ENCODE measurements around the gene HM13.
"Not testable (repeated sequence)": the region's sequence is repeated elsewhere in the genome, so short reads cannot be mapped to it uniquely, and the experiment has no call there.

Gene HM13

GRCh38 chr20:31496761-31497295 lies 17.4 kb upstream of the HM13 start:
- in situ Hi-C loops (cut with HindIII; ENCODE audit: low pct_ligation_motif_present, low pct_unique_long_range_greater_than_20kb, low sequenced_read_pairs): no loop called here
- DNase-seq: no peak

DNA sequence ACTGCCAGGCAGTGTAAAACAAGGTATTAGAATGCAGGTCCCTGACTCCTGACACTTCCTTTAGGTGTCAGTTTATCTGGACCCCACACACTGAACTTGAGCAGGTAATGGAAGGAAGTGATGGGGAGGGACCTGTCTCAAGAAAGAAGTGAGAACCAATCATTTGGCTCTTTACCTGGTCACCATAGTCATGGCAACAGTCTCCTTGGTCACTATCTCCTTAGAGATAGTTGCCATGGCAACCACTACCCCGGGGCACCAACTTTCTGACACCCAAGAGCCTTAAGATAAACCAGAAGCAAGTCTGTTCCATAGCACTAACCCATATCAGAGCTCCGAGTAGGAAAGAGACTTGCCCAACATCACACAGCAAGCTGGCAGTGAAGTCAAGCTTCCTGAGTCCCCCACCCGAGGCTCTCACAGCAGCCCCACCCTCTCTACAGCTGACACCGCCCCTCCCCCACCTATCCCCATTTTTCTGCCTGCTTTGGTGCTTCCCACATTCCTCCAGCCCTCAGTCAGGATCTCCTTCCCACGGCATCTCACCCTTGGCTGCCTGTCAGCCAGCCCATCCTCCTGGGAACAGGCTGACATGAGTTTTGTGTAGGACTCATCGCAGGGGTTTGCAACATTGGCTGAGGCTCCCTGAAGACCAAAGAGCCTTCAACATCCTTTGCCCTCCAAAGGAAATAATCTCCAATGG lies 16.3 kb upstream of the HM13 start:
- in situ Hi-C loops (cut with HindIII; ENCODE audit: low pct_ligation_motif_present, low pct_unique_long_range_greater_than_20kb, low sequenced_read_pairs): no loop called here

DNA sequence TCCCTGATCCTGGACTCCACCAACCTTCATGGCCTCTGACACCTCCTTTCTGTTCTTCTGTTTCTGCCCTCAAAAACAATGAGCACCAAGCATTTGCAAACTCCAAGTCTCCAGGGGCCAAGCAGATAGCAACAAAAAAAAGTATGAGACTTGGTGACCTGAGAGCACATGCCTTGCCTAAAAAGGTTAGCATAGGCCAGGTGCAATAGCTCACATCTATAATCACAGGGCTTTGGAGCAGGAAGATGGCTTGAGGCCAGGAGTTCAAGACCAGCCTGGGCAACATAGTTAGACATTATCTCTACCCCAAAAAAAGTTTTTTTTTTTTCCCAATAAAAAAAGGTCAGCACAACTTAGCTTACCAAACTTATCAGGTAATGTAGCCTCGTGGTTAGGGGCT lies 13.7 kb upstream of the HM13 start:
- in situ Hi-C loops (cut with HindIII; ENCODE audit: low pct_ligation_motif_present, low pct_unique_long_range_greater_than_20kb, low sequenced_read_pairs): no loop called here

More for the DNA sequence above, 16.3 kb upstream of the HM13 start:
- no peak for DNase-seq

DNA sequence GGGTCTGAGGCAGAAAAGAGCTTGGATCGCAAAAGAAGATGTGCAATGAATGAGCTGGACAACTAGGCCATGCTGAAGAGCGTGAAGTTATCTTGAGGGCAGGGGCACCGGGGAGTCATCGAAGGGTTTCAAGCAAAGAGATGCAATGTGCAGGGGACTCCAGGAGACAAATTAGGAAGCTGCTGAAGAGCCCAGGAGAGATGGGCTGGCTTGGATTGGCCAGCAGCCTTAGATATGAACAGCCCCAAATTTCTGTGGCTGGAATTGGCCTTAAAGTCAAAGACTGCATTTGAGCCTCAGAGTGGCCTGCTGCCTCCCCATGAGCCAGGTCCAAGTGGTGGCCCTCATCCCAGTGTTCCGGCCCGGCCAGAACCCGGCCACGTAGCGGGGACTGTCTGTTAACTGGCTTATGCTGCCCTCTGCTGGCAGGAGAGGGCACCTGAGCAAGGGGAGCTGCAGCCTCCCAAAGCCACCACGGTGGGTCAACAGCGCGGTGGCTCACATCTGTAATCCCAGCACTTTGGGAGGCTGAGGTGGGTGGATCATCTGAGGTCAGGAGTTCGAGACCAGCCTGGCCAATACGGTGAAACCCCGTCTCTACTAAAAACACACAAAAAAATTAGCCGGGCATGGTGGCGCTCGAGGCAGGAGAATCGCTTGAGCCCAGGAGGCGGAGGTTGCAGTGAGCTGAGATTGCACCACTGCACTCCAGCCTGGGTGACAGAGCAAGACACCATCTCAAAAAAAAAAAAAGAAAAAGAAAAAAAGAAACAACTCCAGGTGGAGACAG lies 11.2 kb upstream of the HM13 start:
- in situ Hi-C loops (cut with HindIII; ENCODE audit: low pct_ligation_motif_present, low pct_unique_long_range_greater_than_20kb, low sequenced_read_pairs): not testable (repeated sequence)

More for the DNA sequence above, 13.7 kb upstream of the HM13 start:
- no peak for DNase-seq

GRCh38 chr20:31505903-31506302 lies 8.3 kb upstream of the HM13 start:
- DNase-seq: no peak
- in situ Hi-C loops (cut with HindIII; ENCODE audit: low pct_ligation_motif_present, low pct_unique_long_range_greater_than_20kb, low sequenced_read_pairs): no loop called here

More for the DNA sequence above, 11.2 kb upstream of the HM13 start:
- peak; percentile 69 for DNase-seq

DNA sequence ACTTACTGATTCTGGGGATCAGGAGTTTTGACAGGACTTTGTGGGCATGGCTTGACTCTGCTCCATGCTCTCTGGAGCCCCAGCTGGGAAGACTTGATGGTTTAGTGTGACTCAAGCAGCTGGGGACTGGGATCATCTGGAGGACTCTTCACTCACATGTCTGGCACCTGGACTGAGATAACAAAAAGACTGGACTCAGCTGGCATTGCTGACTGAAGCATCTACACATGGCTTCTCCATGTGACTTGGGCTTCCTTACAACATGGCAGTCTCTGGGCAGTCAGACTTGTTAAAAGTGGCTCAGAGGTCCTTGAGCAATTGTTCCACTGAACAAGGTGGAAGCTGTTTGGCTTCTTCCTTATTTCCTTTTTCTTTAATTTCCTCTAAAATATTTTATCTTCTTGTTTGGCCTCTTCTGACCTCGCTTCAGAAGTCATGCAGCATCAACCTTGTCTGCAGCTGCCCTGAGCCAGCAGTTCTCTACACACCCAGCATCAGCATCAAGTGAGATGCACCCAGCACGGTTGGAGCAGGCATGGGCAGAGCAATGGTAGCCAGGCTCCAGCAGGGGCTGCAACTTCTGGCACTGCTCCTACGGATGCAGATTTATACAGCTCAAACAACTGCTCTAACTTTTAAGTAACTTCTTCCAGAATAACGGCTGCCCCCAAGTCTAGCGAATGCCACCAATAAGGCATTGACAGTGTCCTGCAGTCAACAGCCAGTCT lies 5.6 kb upstream of the HM13 start:
- no peak for DNase-seq
- in situ Hi-C loops (cut with HindIII; ENCODE audit: low pct_ligation_motif_present, low pct_unique_long_range_greater_than_20kb, low sequenced_read_pairs): no loop called here

- in situ Hi-C loops (cut with HindIII; ENCODE audit: low pct_ligation_motif_present, low pct_unique_long_range_greater_than_20kb, low sequenced_read_pairs): no loop called here
- DNase-seq: no peak
Observed at GRCh38 chr20:31515072-31515774, 981 bp downstream of the HM13 start.

- no peak for DNase-seq
- in situ Hi-C loops (cut with HindIII; ENCODE audit: low pct_ligation_motif_present, low pct_unique_long_range_greater_than_20kb, low sequenced_read_pairs): no loop called here
Observed at GRCh38 chr20:31515775-31516107, 1.5 kb downstream of the HM13 start.

DNA sequence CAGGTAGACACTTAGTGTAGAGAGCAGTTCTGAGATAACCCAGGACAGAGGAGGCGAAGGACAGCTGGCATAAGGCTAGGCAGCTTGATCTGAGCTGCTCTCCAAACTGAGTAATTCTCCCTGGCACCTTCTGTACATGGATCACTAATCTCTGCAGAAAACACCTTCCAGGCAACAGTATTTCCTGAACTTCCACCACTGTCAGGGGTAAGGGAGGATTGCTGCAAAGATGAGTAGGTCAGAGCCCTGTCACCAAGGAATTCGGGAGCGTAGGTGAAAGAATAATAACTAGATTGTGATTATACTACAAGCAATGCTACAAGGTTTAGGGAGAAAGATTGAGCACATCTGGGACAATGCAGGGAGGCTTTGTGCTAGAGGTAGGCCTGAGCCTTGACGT lies 1.9 kb downstream of the HM13 start:
- DNase-seq: no peak

DNA sequence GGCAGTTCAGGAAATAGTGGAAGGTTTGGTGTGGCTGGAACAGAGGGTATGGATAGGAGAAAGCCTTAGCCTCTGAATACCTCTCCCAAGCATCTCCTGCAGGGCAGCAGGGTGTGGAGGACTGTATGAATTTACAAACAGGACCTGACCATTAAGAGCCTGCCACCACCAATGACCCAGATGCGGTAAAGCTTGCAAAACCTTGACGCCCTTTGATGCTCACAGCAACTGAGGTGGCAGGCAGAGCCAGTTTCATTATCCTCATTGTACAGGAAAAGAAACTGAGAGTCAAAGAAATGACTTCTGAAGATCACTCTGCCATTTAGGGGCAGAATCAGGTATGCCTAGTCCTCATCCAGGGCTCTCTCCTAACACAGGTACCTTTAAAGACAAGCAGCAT lies 2.4 kb downstream of the HM13 start:
- in situ Hi-C loops (cut with HindIII; ENCODE audit: low pct_ligation_motif_present, low pct_unique_long_range_greater_than_20kb, low sequenced_read_pairs): no loop called here

More for the DNA sequence above, 1.9 kb downstream of the HM13 start:
- in situ Hi-C loops (cut with HindIII; ENCODE audit: low pct_ligation_motif_present, low pct_unique_long_range_greater_than_20kb, low sequenced_read_pairs): no loop called here

GRCh38 chr20:31517373-31517772 lies 3.1 kb downstream of the HM13 start:
- in situ Hi-C loops (cut with HindIII; ENCODE audit: low pct_ligation_motif_present, low pct_unique_long_range_greater_than_20kb, low sequenced_read_pairs): no loop called here
- DNase-seq: peak; percentile 74

More for the DNA sequence above, 2.4 kb downstream of the HM13 start:
- DNase-seq: no peak

- DNase-seq; in situ Hi-C loops (cut with HindIII; ENCODE audit: low pct_ligation_motif_present, low pct_unique_long_range_greater_than_20kb, low sequenced_read_pairs): not testable (repeated sequence)
Observed at GRCh38 chr20:31521267-31521666, 7.0 kb downstream of the HM13 start.

GRCh38 chr20:31522731-31523130 lies 8.5 kb downstream of the HM13 start:
- no peak for DNase-seq
- in situ Hi-C loops (cut with HindIII; ENCODE audit: low pct_ligation_motif_present, low pct_unique_long_range_greater_than_20kb, low sequenced_read_pairs): no loop called here

DNA sequence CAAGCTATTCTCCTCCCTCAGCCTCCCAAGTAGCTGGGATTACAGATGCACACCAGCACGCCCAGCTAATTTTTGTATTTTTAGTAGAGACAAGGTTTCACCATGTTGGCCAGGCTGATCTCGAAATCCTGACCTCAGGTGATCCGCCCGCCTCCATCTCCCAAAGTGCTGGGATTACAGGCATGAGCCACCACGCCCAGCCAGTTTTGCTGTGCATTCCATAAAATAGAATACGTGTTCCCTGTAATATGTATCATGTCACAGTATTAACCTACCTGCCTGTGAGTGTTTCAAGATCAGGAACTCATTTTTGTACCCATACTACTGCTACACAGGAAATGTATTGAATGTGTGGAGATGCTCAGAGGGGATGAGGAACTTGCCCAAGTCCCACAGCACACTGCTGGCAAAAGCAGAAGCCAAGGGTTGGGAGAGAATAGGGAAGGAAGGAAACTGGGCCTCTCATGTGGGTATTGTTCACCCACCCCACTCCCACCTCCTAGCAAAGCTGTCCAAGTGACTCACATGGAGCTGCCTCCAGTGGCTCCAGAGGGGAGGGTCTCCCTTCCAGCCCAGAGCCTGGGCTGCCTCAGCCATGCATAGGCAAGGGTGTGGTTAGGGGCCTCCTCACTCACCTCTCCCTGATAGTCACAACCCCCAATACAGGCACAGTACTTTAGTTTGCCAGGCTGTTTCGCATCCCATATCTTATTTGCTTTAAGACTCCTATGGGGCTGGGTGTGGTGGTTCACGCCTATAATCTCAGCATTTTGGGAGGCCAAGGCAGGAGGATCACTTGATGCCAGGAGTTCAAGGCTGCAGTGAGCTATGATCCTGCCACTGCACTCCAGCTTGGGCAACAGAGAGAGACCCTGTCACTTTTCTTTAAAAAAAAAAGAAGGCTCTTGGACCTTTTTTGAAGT lies 9.4 kb downstream of the HM13 start:
- peak; percentile 28 for DNase-seq
- in situ Hi-C loops (cut with HindIII; ENCODE audit: low pct_ligation_motif_present, low pct_unique_long_range_greater_than_20kb, low sequenced_read_pairs): no loop called here

GRCh38 chr20:31527266-31527665 lies 13.0 kb downstream of the HM13 start:
- in situ Hi-C loops (cut with HindIII; ENCODE audit: low pct_ligation_motif_present, low pct_unique_long_range_greater_than_20kb, low sequenced_read_pairs): no loop called here
- no peak for DNase-seq

- in situ Hi-C loops (cut with HindIII; ENCODE audit: low pct_ligation_motif_present, low pct_unique_long_range_greater_than_20kb, low sequenced_read_pairs): no loop called here
- DNase-seq: no peak
Observed at GRCh38 chr20:31535298-31535697, 21.1 kb downstream of the HM13 start.

DNA sequence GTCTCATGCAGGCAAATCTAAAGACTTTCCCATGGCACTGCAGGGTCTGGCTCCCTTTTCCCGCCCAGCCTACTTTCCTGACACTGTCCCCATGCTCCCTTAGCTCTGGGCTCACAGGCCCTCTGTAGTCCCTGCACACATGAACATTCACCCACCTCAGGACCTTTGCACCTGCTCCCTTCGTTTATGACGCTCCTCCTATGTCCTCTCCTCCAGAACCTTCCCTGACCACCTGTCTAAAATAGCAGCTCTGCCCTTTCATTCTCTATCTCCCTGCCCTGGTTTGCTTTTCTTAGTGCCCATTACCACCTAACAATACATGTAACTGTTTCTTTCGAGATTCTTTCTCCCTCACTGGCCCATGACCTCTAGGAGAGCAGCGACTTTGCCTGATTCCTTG lies 22.3 kb downstream of the HM13 start:
- in situ Hi-C loops (cut with HindIII; ENCODE audit: low pct_ligation_motif_present, low pct_unique_long_range_greater_than_20kb, low sequenced_read_pairs): no loop called here
- DNase-seq: no peak
